Measurements from ENCODE around the gene PSMC5.

The PSMC5 gene

DNA sequence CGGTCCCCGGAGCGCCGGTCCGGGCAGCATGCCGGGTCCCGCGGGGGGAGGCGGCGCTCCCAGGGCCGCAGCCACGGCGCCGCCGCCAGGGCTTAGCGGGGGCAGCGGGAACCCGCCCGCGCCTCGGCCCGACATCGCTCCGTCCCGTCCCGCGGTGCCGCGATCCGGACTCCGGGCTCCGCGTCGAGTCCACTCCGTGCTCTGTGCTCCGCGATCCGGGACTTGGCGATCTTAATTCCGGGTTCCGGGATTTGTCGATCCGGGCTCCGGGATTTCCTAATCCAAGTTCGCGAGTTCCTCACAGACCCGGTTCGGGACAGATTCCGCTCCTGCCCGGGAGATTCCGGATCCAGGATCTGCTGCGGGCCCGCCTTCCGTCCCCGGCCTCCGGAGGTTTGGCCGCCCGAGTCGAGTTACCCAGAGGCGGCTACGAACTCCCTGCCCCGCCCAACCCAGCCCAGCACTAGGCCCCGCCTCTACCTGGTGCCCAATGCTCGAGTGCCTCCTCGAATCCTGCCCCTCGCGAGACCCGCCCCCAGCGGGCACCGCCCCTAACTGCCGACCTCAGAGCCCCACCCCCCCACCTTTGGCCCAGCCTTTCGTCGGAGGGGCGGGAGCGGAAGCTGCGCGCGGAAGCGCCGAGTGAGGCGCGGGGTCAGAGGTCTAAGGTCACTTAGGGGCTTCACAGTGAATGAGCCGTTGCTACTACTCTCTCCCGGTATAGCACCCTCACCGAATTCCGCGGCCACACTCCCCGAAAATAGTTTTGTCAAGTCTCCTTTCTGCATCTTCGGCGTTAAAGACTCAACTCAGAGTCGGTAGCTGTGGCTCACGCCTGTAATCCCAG is 15.5 kb downstream of the PSMC5 start, which contains the start of gene SMARCD2:
Gene SMARCD2, minus strand, starts transcription at position 146 of the 847 bp plus-strand sequence. Its CDS starts 11 bp downstream, at position 135.
- peak within 1 kb of the TSS; percentile 85 for H3K4me3 ChIP-seq (ENCODE audit: low read depth, low read length)
- TF ChIP-seq, protein P1, sequence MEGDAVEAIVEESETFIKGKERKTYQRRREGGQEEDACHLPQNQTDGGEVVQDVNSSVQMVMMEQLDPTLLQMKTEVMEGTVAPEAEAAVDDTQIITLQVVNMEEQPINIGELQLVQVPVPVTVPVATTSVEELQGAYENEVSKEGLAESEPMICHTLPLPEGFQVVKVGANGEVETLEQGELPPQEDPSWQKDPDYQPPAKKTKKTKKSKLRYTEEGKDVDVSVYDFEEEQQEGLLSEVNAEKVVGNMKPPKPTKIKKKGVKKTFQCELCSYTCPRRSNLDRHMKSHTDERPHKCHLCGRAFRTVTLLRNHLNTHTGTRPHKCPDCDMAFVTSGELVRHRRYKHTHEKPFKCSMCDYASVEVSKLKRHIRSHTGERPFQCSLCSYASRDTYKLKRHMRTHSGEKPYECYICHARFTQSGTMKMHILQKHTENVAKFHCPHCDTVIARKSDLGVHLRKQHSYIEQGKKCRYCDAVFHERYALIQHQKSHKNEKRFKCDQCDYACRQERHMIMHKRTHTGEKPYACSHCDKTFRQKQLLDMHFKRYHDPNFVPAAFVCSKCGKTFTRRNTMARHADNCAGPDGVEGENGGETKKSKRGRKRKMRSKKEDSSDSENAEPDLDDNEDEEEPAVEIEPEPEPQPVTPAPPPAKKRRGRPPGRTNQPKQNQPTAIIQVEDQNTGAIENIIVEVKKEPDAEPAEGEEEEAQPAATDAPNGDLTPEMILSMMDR (conservative IDR thresholded peaks at IDR 0.05; ENCODE audit: low read depth, low read length) = no peak
- peak; percentile 100 for DNase-seq (ENCODE audit: low read depth)

DNA sequence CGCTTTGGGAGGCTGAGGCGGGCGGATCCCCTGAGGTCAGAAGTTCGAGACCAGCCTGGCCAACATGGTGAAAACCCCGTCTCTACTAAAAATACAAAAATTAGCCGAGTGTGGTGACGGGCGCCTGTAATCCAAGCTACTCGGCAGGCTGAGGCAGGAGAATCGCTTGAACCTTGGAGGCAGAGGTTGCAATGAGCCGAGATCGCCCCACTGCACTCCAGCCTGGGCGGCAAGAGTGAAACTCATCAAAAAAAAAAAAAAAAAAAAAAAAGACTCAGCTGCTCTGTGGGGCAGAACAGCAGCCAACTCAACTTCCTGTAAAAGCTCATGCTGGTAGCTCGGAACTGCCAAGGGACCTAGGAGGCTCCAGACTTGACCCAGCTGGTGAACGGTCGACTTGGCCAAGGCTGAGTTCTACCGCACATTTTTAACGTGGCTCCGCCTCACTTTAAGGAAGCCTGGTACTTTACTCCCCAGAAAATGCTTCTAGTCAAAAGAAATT is 16.2 kb downstream of the PSMC5 start:
- H3K4me3 ChIP-seq (ENCODE audit: low read depth, low read length) = peak overlapping the region; percentile 85
- DNase-seq (ENCODE audit: low read depth) = peak; percentile 84

DNA sequence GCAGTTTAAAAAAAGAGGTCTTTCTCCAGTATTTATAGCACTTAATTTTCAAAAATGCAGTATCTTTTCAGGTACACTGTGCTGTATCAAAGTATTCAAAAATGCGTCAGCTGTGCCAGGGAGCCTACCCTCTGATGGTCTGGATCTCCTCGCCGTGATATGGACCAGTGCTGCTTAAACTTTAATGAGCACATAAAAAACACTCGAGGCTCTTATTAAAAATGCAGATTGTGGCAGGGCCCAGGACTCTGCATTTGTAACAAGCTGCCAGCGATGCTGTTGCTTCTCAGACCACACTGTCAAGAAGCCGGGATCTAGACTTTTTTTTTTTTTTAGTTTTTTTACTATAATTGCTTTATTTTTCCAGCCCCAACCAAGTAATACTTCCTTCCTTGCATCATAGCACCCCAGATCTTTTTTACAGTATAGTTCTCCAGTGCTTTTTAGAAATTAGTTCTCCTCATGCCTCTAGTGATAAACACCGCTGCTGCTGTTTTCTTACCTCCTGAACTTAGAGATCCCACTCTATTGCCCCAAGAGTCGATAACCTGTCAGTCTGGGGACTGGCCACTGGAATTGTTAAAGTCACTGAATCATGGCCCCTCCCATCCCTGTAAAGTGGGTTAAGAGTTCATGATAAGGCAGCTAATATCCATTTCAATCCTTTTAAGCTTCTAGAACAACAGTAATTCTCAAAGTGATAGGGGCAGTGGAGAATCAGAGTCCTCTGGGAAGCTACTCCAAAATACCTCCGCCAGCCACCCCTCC is 16.9 kb downstream of the PSMC5 start:
- H3K4me3 ChIP-seq (ENCODE audit: low read depth, low read length) = no peak overlapping the region
- no peak for DNase-seq (ENCODE audit: low read depth)

DNA sequence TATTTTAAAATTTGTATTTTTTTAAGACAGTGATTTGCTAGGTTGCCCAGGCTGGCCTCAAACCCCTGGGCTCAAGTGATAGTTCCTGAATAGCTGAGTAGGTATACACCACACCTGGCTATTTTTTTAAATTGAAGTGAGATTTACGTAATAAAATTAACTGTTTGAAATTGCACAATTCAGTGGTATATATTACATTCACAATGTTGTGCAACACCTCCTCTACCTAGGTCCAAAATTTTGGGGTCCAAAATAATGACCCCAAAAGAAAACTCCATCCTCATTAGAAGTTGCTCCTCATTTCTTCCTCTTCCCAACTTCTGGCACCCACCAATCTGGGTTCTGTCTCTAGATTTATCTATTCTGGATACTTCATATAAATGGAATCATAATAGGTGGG is 18.3 kb downstream of the PSMC5 start:
- DNase-seq (ENCODE audit: low read depth) = no peak
- no peak overlapping the region for H3K4me3 ChIP-seq (ENCODE audit: low read depth, low read length)
- TF ChIP-seq, protein P1 (conservative IDR thresholded peaks at IDR 0.05; ENCODE audit: low read depth, low read length) = no peak

More for the DNA sequence above, 16.9 kb downstream of the PSMC5 start:
- TF ChIP-seq, protein P1 (conservative IDR thresholded peaks at IDR 0.05; ENCODE audit: low read depth, low read length) = no peak

DNA sequence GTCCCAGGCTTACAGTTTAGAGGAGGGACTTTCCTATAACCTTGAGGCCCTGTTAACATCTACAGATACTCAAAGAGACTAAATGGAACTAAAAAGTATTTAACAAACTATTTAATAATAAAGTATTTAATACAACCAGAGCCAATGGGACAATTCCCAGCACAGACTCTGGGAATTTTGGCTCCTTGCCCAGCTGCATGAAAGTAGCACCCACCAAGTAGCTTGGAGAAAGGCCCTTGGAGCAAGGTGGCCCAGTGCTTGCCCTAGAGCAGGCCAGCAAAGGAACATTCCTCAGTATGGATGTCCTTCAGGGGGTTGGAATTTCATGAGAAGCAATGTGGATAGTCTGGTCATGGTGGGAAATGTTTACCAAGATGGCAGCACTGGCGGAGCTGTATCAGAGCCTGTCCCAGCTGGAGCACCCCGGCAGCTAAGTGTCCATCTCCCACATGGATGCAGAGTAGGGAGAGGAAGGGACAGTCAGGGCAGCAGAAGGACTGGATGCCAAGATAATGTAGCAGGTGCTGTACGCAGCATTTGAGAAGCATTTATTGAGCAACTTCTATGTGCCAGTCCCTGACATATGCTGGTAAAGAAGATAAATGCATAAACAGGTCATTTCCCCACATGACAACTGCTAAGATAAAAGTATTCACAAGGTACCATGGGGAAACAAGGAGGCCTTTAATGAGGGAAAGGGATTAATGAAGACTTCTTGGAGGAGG is 20.5 kb downstream of the PSMC5 start:
- TF ChIP-seq, protein P1 (conservative IDR thresholded peaks at IDR 0.05; ENCODE audit: low read depth, low read length) = no peak
- DNase-seq (ENCODE audit: low read depth) = no peak
- no peak overlapping the region for H3K4me3 ChIP-seq (ENCODE audit: low read depth, low read length)

DNA sequence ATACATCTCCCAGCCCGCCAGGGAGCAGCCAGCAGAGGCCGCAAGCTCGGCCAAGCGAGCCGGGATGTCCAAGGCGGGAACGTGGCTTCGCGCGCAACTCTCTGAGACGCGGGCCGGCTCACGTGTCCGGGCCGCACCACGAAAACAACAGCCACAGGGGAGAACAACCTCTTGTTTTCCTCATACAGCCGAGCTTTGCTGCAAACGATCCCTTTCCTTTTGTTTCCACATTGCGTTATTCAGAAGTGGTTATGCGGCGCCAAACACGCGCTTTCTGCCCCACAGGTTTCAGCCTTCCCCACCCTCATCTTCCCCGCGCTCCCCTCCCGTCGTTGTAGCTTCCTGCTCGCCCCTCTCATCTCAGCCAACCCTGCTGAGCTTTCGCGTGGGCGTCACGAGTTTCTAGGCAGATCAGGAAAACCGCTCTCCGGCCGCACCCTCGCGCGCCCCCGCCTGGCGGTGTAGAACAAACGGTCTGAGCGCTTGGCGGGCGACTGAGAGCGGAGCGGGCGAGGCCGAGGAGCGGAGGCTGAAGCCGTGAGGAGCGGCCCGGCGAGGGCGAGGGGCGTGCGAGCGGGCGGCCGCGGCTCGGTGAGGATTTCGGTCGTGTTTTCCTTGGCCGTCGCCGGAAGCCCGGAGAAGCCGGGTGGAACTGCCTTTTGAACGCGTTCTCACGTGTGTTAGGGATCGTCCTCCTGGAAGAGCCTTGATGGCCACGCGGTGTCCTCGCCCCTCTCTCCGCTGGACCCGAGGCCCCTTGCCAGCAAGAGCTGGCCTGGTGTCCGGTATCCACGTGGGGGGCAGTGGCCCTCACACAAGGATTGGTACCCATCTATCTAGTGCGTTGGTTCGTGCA is 21.8 kb downstream of the PSMC5 start:
- TF ChIP-seq, protein P1 (conservative IDR thresholded peaks at IDR 0.05; ENCODE audit: low read depth, low read length) = peak; percentile 63
- peak; percentile 93 for DNase-seq (ENCODE audit: low read depth)
- H3K4me3 ChIP-seq (ENCODE audit: low read depth, low read length) = peak overlapping the region; percentile 49

All from choroid plexus epithelial cell (primary cell).